HG03378 (cell line): ENCODE measurements around the gene ELAVL1.
"Not testable (repeated sequence)": the region's sequence is repeated elsewhere in the genome, so short reads cannot be mapped to it uniquely, and the experiment has no call there.

Experiments used
- ATAC-seq: cut with Tn5 transposase; IDR thresholded peaks from one replicate; pipeline ENCODE4 v1.9.1; 2021; ENCODE audit warnings: mild to moderate bottlenecking, moderate library complexity; ENCODE audit not compliant: unreplicated experiment

The ELAVL1 gene

DNA sequence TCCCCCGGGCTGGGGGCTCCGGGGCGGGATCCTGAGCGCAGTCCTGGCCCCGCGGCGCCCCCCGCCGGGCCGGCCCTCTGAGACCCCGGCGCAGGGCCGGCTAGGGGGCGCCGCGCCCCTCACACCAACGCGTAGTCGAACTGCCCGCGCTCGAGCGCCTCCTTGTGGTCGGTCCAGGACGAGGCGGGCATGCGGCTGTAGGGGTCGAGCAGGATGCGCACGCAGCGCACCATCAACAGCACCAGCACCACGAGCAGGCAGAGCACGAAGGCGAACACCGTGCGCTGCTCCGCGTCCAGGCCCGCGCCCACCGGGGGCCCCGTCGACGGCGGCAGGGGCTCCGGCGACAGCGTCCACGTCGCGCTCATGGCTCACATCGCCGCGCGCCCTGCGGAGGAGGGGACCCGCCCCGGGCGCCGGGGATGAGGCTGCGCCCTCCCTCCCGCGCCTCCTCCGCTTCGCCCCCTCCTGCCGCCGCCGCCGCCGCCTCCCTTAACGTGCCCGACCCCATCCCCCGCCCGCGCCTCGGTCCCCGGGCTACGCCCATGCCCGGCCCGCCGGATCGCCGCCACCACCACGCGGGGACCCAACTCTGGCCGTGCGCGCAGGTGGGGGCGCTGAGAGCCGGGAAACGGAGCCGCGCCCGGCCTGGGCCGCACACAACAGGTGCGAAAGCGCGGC is 80.1 kb downstream of the ELAVL1 start:
- ATAC-seq, result no peak

DNA sequence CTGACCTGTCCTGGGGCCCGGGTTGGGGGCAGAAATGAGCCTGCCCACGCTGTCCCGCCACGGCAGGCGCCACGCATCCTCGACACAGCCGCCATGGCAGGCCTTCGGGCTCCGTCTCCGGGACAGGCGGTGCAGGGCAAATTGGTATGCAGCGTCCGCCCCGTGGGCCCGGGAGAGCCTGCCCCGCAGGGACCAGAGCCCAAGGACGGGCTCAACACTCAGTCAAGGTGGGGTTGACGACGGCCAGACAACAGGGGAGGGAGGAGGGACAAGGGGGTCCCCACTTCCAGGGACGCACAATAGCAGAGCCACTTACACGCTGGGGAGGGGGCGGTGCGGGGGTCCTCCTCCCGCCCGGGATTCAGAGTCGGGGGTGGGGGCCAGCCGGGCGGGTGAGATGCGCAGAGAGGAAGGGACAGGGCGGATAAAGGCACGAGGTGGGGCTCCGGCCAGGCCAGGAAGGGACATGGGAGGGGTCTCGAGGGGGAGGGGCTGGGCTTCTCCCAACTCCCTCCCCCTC is 80.7 kb downstream of the ELAVL1 start:
- no peak for ATAC-seq

DNA sequence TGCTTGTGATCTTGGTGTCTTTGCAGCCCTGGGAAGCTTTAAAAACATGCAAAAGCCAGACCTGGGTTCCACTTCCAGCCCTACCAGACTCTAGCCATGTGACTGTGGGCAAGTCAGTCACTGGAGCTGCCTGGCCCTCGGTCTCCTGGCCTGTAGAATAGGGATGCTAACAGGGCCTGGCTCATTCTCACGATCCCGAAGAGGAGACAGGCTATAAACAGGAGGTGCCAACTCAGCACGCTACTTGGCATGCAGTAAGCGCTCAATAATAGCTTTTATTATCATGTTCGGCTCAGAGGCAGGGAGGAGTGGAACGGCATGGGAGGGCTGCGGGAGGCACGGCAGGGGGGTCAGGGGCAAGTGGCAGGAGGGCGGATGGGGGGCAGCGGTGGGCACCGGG is 81.2 kb downstream of the ELAVL1 start:
- ATAC-seq, result no peak

DNA sequence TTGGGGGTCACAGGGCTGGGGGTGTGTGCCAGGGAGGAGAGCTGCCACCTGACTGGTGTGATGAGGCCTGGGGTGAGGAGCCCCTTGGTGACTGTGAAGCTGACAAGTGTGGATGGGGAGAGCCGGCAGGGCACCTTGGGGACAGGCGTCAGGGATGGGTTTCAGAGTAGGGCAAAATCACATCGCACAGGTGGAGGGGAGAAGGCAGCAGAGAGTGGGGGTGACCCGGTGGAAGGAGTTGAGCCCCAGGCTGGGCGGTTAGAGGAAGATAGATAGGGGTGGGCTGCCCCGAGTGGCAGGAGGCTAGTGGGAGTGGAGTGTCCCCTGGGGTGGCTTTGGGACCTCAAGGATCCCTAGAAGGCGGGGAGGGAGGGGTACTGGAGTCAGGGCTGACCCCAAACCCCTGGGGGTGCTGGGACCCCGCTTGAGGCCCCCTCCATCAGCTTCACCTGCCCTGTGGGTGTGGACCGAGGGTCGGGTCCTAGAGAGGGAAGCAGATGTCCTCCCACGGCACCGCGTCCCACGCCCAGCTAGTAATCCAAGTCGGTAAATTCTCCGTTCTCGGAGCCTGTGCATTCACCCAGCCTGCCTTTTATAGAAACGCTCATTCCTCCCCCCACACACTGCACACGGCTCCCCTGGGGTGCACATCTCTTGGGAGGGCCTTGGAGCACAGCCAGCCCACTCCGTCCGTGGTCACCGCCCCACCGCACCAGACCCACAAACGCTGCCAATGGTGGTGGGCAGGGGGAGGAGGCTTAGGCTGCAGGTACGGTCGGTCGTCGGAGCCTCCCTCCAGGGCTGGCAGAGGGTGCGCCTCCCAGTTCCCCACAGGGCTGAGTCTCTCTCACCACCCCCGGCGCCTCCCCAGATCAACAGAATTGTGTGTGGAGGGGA is 81.9 kb downstream of the ELAVL1 start:
- ATAC-seq, result no peak

DNA sequence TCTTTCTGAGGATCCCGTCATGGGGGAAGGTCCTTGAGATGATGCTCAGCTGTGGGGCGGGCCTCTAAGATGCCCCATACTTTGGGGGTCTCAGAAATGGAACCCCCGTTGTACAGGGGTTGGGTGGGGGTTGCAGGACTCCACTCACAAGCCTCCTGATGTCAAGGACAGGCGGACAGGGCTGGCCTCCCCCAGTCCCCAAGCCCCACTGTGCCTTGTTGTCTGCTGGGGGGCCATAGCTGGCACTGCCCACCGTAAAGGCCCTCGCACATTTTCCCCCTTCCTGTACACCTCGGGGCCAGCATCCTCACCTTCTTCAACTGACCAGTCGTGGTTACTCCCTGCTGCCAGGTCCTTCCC is 82.6 kb downstream of the ELAVL1 start:
- ATAC-seq, result no peak

DNA sequence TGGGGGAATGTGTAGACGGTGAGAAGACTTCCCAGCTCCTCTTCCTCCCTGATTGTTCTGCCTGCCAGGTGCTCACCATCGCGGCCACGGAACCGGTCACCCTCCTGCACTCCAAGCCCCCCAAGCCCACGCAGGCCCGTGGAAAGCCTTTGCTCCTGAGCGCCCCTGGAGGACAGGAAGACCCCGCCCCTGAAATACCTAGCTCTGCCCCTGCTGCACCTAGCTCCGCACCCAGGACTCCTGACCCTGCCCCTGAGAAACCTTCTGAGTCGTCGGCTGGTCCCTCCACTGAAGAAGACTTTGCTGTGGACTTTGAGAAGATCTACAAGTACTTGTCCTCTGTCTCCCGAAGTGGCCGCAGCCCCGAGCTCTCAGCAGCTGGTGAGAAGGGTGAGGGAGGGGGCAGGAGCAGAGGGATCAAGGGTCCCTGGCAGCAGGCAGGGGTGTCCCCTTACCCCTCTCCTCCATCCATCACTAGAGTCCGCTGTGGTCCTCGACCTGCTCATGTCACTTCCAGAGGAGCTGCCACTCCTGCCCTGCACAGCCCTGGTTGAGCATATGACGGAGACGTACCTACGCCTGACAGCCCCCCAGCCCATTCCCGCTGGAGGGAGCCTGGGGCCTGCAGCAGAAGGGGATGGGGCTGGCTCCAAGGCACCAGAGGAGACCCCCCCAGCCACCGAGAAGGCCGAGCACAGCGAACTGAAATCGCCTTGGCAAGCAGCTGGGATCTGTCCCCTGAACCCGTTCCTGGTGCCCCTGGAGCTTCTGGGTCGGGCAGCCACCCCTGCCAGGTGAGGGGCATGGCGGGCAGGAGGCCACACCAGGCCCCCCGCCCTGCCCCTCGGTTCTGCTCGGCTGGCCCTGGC is 83.2 kb downstream of the ELAVL1 start:
- no peak for ATAC-seq

DNA sequence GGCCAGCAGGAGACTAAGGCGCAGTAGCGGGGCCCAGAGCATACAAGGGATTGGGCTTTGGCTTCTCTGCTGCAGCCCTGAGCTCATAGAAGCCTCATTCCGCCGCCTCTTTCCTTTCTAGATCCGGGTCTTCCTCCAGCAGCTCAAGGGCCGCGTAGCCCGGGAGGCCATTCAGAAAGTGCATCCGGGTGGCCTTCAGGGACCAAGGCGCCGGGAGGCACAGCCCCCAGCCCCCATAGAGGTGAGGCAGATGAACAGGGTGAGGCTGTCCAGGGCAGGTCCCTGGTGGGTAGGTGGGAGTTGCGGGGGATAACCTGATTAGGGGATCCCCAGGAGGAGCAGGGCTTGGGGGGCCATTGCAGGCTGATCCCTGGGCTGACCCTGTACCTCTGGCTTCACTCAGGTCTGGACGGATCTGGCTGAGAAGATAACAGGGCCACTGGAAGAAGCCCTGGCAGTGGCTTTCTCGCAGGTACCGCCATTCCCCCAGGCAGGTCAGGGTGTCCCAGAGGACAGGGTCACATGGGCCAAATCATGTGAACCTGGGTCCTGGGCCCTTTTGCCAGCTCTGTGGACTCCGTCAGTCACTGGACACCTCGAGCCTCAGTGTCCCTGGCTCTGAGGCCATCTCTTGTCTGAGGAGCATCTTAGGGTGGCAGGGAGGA is 84.0 kb downstream of the ELAVL1 start:
- no peak for ATAC-seq

DNA sequence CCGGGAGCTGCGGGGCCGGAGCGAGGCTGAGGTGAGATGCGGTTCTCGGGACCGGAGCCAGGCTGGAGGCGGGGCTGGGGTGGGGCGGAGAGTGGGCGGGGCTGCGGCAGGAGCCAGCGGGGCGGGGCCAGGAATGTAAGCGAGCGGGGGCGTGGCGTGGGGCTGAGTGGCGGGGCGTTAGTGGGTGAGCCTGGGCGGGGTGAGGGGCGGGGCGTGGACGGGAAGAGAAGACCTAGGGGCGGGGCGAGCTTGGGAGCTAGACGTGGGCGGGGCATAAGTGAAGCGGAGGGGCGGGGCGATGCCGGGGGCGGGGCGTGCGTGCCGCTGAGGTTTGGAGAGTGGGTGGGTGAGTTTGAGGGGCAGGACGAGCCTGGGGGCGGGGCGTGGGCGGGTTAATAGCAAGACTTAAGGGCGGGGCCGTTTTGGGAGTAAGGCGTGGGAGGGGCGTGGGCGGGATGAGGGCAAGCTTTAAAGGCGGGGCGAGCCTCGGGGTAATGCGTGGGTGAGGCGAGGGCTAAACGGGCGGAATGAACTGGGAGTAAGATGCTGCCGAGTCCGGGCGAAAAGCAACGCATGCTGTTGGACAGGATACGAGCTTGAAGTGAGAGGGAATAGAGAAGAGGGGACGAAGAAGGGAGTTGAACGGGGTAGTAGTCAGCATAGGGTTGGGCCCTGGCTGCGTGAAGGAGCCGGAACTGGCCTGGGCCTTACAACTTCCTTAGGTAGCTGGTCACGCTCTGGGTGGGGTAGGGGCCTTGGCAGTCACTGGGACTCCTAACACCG is 84.7 kb downstream of the ELAVL1 start:
- peak; percentile 26 for ATAC-seq

DNA sequence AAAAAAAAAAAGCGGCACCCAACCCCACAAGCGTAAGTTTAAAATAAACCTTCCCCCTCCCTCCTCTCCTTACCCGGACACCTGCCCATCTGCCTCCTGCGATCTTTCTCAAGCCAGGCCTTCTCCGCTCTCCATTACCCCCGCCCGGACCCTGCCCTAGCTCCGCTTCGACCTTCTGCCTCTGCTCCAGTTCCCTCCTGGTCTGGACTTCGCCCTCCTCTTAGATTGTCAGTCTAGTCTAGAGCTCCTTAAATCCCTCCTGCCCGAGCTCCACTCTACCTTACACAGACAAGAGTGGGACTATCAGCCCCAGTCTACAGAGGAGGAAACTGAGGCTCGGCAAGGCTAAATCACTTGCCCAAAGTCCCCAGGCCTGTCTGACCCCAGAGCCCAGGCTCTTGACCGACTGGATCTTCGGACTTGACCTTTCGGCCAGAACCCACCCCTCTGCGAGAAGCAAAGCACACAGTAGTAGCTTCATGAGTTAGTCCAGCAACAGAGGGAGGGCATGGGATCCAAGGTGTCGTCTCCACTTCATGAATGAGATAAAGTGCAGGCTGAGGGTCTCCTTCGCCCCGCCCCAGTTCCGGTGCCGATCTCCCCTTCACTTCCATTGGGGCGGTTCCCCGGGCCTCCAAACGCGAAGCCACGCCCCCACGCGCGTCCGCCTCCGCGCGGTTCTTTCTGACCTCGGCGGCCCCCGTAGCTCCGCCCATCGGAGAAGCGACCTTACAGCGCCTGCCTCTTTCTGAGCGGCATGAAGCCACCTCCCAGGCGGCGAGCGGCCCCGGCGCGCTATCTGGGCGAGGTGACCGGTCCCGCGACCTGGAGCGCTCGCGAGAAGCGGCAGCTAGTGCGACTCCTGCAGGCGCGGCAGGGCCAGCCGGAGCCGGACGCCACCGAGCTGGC is 85.6 kb downstream of the ELAVL1 start, which contains the start of gene SNAPC2:
Gene SNAPC2, plus strand, starts transcription at position 729 of the 909 bp plus-strand sequence. Its CDS starts 29 bp downstream, at position 758.
- ATAC-seq, result peak; percentile 44

DNA sequence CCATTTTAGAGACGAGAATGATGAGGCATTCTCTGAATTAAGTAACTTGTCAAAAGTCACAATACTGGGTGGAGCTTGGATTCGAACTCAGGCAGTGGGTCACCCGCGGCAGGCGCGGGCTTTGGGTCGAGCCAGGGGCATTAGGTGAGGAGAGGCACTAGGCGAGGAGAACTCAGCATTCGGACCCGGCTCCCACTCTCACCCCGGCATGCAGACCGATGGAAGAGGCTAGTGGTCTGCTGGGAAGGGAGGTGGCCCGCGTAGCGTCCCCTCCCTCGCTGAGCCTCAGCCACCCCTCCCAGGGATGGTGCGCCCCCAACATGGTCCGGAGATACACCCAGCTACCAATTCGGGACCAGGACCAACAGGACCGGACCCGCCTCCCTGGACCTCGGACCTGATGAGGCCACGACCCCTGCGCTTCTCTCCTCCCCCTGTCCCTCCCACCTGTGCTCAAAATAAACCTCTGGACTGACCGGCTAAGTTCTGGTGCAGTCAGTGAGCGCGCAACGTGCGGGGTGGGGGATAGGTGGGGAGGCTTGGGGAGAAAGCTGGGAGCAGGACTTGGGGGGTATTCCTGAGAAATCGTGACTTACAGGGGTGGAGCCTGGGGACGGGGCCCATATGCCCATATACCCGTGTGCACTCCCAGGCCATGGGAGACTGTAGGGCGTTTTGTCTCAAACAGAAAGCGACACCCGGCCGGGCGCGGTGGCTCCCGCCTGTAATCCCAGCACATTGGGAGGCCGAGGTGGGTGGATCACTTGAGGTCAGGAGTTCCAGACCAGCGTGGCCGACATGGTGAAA is 86.6 kb downstream of the ELAVL1 start:
- ATAC-seq, result no peak

DNA sequence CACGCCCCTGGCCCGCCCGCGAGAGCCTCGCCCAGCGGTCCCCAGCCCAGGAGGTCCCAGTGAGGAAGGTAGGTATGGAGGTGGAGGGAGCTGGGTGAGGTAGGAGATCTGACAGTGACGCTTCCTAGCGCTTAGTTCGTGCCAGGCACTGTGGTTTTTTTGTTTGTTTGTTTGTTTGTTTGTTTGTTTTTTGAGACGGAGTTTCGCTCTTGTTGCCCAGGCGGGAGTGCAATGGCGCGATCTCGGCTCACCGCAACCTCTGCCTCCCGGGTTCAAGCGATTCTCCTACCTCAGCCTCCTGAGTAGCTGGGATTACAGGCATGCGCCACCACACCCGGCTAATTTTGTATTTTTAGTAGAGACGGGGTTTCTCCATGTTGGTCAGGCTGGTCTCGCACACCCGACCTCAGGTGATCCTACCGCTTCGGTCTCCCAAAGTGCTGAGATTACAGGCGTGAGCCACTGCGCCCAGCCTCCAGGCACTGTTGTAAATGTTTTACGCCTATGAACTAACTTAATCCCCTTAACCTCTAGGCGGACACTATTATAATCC is 87.3 kb downstream of the ELAVL1 start:
- not testable (repeated sequence) for ATAC-seq

DNA sequence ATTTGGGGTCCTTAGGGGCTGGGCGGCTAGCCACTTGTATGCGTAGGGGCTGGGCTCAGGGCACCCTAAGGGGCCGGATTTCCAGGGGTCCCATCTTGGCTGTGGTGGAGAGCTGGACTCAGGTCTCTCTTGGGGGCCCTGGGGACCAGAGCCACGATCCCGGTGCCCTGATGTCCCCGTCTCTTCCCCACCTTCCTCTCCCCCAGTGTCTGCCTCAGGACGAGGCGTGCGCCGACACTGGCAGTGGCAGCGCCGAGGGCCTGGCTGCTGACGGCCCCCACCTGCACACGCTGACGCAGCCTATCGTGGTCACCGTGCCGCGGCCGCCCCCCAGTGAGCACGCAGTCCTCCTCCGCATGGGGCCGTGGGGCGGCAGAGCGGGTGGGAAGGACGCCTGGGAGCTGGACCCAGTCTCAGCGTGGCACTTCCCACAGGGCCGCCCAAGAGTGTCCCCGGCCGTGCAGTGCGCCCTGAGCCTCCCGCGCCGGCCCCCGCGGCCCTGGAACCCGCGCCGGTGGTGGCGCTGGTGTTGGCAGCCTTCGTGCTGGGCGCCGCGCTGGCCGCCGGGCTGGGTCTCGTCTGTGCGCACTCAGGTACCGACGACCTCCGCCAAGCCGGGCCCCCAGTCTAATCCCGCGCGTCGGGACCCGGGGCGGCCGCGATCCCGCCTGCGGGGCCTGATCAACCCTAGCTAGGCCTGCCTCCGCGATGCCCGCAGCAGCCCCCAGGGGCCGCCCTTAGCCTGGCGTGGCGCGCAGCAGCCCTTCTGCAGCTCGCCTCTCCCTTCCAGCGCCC is 88.0 kb downstream of the ELAVL1 start:
- ATAC-seq, result no peak

DNA sequence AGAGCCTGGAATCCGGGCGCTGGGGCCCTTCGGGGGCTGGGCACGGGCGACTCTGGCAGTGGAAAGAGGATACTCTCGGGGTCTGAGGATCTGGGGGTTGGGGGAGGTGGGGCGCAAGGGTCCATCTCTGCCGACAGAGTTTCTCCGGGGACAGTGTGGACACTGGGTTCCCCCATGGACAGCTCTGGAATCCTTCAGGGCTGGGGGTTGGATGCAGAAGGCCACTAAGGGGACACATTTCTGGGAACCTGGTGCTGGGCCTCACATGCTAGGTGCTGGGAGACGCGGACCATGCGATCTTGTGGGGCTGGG is 88.5 kb downstream of the ELAVL1 start:
- no peak for ATAC-seq

DNA sequence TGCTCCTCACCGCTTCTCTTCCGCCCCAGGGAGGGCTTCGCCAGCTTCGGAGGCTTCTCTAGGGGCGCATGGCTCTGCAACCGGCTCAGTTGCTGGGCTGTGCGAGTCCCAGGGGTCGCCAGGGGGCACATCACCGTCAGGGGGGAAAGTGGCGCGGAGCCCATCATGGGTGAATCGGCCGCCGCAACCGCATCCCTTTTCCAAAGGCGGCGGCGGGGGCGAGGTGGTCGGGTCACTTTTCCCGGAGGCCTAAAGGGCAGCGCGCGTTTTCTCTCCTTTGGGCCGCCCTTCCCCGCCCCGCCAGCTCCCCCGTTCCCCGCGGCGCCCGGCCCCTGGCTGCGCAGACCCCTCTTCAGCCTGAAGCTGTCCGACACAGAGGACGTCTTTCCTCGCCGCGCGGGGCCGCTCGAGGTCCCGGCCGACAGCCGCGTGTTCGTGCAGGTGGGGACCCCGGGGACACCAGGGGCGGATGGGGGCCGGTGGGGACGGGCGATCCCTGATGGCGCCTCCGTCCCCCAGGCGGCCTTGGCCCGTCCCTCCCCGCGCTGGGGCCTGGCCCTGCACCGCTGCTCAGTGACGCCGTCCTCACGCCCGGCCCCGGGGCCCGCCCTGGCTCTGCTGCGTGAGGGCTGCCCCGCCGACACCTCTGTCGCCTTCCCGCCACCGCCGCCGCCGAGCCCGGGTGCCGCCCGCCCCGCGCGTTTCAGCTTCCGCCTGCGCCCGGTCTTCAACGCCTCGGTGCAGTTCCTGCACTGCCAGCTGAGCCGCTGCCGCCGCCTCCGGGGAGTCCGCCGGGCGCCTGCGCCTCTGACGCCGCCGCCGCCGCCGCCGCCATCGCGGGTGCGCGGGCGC is 89.1 kb downstream of the ELAVL1 start:
- no peak for ATAC-seq

DNA sequence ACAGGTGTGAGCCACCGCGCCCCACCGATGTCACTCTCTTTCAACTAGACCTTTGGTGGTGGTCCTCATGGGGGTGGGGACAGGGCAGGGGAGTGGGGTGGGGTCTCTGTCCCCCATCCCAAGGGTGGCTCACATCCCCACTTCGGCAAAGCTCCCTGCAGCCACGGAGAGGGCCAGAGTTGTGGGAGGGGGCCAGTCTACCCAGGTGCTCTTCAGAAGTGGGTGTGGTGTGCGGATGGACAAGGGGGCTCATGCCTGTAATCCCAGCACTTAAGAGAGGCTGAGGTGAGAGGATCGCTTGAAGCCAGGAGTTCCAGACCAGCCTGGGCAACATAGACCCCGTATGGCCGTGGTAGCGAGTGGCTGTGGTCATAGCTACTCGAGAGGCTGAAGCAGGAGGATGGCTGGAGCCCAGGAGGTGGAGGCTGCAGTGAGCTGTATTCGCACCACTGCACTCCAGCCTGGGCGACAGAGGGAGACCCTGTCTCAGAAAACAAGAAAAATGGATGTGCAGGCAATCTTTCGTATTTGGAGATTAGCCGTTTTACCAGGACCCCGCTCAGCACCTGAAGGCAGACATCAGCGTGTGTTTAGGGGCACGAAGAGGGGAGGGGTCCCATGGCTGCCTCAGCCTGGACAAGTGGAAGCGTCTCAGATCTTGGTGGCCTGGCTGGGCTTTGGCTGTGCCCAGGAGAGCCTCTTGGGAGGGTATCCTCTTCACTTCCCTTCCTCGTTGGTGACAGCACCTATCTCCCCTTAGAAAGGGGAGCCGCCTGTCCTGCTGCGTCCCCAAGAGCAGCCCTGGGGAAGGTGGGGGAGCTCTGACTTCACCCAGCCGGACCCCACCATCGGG is 90.0 kb downstream of the ELAVL1 start:
- no peak for ATAC-seq
